ENCODE measurements around the gene DST.

DST gene

DNA sequence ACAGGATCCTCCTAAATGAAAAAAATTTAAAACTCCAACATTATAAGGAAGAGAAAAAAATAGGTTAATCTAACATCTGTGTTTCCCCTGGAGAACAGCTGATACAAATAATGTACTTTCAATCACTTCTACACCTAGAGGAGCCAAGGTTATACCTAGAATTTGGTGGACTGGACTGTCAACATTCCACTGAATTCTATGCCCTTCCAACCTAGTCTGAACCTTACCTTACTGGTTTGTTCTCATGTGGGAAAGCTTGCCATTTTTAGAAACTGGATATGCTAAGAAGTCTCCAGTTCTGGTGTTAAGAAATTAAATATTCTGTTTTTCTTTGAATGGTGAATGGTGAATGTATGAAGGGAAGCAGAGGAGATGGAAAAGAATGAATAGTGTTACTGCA, 162.4 kb downstream of the DST start:
- no peaks in the 10 kb centered on the region for H3K27me3 Mint-ChIP-seq
- no peaks in the 10 kb centered on the region for H3K4me1 Mint-ChIP-seq
- no peak overlapping the region for H3K27ac Mint-ChIP-seq
- H3K4me3 Mint-ChIP-seq: no peak overlapping the region
- ATAC-seq (no peak), DNase-seq (no peak)
- H3K36me3 Mint-ChIP-seq (ENCODE audit: low read depth): no peaks in the 10 kb centered on the region
- H3K9me3 Mint-ChIP-seq: peaks cover 4% of the 10 kb centered on the region

DNA sequence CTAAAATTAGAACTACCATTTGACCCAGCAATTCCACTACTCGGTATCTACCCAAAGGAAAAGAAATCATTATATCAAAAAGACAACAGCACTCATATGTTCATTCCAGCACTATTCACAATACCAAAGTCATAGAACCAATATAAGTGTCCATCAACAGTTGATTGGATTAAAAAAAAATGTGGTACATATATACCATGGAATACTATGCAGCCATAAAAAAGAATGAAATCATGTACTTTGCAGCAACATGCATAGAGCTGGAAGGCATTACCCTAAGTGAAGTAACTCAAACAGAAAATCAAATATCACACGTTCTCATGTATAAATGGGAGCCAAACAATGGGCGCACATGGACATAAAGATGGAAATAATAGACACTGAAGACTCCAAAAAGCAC, 163.3 kb downstream of the DST start:
- Mint-ChIP-seq H3K27ac (no peak overlapping the region), H3K4me1 (no peaks in the 10 kb centered on the region), H3K9me3 (peaks cover 4% of the 10 kb centered on the region), H3K4me3 (no peak overlapping the region), H3K27me3 (no peaks in the 10 kb centered on the region), H3K36me3 (ENCODE audit: low read depth) (no peaks in the 10 kb centered on the region)
- ATAC-seq (no peak), DNase-seq (no peak)

DNA sequence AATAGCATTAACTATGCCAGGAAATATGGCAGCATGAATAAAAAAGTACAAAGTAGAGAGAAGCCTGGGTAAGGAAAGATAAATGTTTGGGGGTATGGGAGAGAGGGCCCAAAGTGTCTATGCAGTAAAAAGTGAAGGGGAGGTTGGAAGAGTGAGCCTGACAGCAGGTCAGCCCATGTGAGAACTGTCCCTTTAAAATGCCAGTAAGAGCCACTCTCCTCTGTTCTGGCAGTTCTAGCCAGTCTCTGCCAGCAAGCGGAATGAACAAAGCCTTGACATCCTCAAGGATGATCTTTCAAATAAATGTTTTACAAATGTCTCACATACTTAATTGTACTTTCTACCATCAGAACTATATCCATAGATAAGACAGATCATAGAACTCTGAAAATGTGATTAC, 164.5 kb downstream of the DST start:
- Mint-ChIP-seq H3K9me3 (peaks cover 4% of the 10 kb centered on the region), H3K4me3 (no peak overlapping the region), H3K4me1 (no peaks in the 10 kb centered on the region), H3K27me3 (no peaks in the 10 kb centered on the region), H3K27ac (no peak overlapping the region), H3K36me3 (ENCODE audit: low read depth) (no peaks in the 10 kb centered on the region)
- ATAC-seq (no peak), DNase-seq (no peak)

DNA sequence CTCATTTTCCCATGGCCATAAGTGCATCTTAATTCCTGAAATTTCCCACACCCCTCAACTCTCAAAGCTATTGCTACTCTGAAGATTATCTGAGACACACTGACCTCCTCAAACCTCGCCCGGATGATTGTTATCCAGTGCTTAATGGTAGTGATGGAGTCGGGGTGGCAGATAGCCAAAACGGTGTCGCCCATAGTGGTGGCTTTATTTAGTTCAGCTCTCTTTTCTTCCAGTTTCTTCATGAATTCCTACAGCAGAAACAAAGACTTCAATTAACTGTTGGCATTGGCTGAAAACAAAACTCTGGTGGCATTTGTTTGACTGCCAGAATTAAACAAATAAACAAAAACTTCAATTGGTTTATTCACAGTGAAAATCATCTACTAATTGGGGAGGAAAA, 165.4 kb downstream of the DST start:
- H3K9me3 Mint-ChIP-seq: peaks cover 4% of the 10 kb centered on the region
- no peaks in the 10 kb centered on the region for H3K4me1 Mint-ChIP-seq
- no peak for DNase-seq

DNA sequence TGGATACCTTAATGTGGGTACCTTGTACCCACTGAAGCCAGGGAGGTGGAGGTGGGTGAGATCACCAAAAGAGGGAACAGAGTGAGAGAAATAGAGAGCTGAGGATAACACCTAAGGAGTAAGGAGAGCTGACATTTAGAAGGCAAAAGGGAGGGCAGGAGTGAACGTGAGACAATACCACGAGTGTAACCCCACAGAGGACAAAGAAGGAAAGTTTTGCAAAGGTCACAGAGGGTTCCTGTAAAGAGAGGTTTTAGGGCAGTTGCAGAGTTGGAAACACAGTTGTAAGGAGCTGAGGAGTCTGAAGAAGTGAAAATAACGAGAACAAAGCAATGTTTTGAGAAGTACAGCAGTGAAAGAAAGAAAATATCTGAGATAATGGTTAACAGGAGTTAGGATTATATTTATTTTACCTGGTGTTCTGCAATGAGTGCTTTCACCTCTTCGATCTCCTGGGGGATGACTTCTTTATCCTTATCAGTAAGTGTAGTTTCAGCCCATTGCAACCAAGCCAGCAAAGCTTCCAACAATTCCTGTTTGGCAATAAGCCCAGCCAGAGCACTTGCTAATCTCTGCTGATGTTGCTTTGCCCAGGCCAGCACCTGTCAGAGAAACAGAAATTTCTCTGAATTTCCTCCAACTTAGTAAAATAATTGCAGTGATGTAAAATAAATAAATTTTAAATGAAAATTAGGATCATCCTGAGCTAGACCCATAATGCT, 166.8 kb downstream of the DST start:
- DNase-seq (no peak), ATAC-seq (no peak)
- no peaks in the 10 kb centered on the region for H3K4me1 Mint-ChIP-seq
- no peaks in the 10 kb centered on the region for H3K27me3 Mint-ChIP-seq
- H3K4me3 Mint-ChIP-seq: no peak overlapping the region
- H3K36me3 Mint-ChIP-seq (ENCODE audit: low read depth): no peaks in the 10 kb centered on the region
- H3K9me3 Mint-ChIP-seq: peaks cover 4% of the 10 kb centered on the region
- H3K27ac Mint-ChIP-seq: no peak overlapping the region

More for the DNA sequence above, 165.4 kb downstream of the DST start:
- Mint-ChIP-seq H3K27ac (no peak overlapping the region), H3K27me3 (no peaks in the 10 kb centered on the region), H3K36me3 (ENCODE audit: low read depth) (no peaks in the 10 kb centered on the region), H3K4me3 (no peak overlapping the region)
- no peak for ATAC-seq

DNA sequence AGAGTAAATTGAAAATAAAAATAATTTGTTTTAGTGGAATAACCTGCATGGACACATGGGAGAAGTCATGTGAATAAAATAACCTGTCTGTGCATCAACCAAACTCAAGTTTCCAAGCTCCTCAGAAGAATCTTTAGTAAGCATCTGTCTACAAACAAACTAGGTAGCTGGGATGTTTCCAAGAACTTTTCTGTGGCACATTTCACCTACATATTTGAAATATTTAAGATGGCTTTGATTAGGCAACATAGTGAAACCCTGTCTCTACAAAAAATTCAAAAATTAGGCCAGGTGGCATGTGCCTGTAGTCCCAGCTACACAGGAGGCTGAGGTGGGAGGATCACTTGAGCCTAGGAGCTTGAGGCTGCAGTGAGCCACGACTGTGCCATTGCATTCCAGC, 168.2 kb downstream of the DST start:
- DNase-seq (no peak), ATAC-seq (no peak)
- Mint-ChIP-seq H3K4me3 (no peak overlapping the region), H3K27me3 (no peaks in the 10 kb centered on the region), H3K9me3 (peaks cover 3% of the 10 kb centered on the region), H3K36me3 (ENCODE audit: low read depth) (no peaks in the 10 kb centered on the region), H3K4me1 (no peaks in the 10 kb centered on the region), H3K27ac (no peak overlapping the region)

DNA sequence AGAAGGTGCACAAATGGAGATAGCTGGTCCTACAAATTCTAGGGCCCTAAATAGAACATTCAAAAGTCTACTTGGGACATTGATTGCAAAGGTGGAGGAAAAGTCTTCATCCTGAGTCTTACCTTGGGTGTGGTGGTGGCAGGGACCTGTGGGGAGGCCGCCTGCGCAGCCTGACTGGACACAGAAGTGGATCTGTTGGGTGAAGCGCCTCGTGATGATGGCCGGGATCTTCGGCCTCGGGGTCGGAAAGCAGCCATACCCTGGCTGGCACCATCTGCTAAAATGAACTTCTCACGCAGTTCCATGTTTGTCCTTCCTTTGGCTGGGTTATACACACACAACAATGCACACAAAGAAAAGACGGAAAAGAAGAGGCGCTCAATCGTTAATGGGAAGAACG, 179.2 kb downstream of the DST start:
- no peaks in the 10 kb centered on the region for H3K9me3 Mint-ChIP-seq
- DNase-seq: no peak
- H3K27ac Mint-ChIP-seq: no peak overlapping the region
- no peak overlapping the region for H3K4me3 Mint-ChIP-seq
- H3K27me3 Mint-ChIP-seq: no peaks in the 10 kb centered on the region
- no peaks in the 10 kb centered on the region for H3K4me1 Mint-ChIP-seq
- no peak for ATAC-seq
- H3K36me3 Mint-ChIP-seq (ENCODE audit: low read depth): no peaks in the 10 kb centered on the region

DNA sequence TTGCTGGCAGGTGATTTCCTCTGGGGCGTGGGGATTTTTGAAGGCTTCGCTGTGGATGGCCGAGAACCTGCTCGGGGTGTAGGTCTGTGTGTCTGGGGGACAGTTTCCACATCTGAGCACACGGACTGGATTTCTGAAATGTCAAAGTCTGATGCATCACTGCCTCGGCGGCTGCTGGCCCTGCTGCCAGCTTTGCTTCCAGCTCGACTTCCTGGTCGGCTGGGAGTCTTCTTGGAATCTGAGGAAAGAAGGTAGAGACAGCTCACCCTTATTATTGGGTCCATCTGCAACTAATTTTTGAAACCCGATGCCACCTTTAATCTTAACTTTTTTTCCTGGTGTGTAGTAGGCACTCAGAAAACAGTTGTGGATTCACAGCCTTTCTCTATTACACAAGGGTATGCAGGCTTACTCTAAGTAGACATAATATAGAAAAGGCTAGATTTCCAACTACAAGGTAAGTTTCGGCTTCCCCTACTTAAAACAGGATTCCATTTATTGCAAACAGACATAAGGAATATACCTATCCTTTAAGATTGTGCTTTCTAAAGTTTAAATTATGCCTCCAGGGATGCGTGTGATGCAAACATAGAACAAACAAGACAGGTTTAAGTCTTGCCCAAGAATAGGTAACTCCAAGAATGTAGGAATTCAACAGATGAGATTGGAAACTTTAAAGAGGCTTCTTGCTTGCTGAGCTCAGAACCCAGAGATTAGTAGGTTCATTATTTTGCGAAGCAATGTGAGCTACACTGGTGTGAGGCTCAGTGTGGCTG, 183.5 kb downstream of the DST start:
- Mint-ChIP-seq H3K9me3 (no peaks in the 10 kb centered on the region), H3K27me3 (no peaks in the 10 kb centered on the region), H3K36me3 (ENCODE audit: low read depth) (no peaks in the 10 kb centered on the region), H3K4me3 (no peak overlapping the region), H3K4me1 (no peaks in the 10 kb centered on the region), H3K27ac (no peak overlapping the region)
- ATAC-seq (no peak), DNase-seq (no peak)

DNA sequence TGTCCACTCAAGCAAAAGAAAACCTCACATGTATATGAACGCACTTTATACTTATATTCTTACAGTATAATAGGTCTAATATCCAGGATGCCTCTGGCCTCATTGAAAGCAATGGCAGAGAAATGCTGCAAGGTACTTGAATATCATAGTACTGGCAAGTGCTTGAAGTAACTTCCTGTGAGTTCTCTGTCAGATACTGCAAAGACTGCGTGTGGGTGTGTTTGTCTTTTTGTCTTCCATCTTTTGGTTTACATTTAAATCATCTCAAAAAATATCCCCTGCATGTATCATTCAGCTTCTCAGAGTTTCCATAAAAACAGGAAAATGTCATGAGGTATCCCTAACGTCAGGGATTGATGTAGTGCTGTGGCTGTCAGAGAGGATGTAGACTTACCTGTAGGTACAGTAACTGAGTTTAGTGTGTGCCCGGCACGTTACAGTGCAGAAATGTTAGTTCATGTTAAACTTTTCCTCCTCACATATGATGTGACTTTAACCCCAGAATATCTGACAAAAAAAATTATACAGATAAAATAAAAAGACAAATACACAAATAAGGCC, 184.3 kb downstream of the DST start:
- Mint-ChIP-seq H3K9me3 (no peaks in the 10 kb centered on the region), H3K27ac (no peak overlapping the region), H3K4me3 (no peak overlapping the region)

DNA sequence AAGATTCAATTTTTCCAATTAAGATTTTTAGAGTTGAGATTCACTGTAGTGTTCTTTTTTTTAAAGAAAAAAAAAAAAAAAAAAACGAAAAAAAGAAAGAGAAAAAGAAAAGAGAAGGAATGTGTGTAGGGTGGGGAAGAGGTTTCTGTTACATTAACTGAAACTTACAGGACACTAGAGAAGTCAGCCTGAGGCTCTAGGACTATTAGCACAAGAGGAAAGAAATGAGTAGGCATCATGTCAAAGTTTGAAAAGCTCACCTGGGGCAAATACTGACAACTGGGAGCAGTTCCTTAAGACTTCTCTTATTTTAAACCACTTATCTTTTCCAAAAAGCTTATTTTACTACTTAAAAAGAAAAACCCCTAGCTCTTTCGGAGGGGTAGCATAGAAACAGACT, 185.9 kb downstream of the DST start:
- H3K9me3 Mint-ChIP-seq: no peaks in the 10 kb centered on the region
- no peak overlapping the region for H3K27ac Mint-ChIP-seq
- no peaks in the 10 kb centered on the region for H3K27me3 Mint-ChIP-seq
- no peaks in the 10 kb centered on the region for H3K36me3 Mint-ChIP-seq (ENCODE audit: low read depth)
- ATAC-seq: no peak
- H3K4me1 Mint-ChIP-seq: no peaks in the 10 kb centered on the region
- no peak overlapping the region for H3K4me3 Mint-ChIP-seq
- no peak for DNase-seq

More for the DNA sequence above, 184.3 kb downstream of the DST start:
- ATAC-seq (peak; percentile 61), DNase-seq (no peak)
- Mint-ChIP-seq H3K27me3 (no peaks in the 10 kb centered on the region), H3K36me3 (ENCODE audit: low read depth) (no peaks in the 10 kb centered on the region), H3K4me1 (no peaks in the 10 kb centered on the region)

DNA sequence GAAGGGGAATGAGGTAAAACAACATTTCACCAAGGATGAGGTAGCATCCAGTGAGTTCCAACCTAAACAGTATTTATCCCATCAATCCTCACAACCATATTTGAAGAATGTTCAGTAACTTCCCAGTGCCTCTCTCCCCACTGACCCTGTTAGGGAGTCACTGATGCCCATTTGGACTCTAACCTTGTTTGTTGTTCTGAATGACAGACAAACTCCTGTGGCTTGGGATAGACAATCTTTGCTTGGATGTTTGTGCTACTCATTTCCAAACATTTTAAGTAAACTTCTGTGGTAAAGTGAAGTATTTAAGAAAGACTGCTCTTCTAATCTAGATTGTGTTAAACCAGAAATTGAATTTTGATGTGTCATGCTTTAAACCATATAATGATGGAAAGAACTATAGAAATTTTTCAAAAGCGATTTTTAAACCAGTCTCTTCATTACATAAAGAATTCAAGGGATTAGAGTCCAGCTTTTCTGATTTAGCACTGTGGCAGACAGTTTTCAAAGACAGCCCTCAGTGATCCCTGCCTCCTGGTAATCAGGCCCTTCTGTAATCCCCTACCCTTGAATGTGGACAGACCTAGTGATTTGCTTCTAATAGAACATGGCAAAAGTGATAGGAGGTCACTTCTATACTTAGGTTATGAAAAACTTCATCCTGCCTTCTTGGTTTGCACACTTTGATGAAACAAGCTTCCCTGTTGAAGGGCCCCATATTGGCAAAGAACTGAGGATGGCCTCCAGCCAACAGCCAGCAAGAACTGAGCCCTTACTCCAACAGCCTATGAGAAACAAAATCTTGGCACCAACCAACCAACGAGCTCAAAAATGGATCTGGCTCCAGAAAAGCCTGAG, 191.6 kb downstream of the DST start:
- Mint-ChIP-seq H3K9me3 (no peaks in the 10 kb centered on the region), H3K4me3 (no peak overlapping the region), H3K27ac (no peak overlapping the region), H3K36me3 (ENCODE audit: low read depth) (no peaks in the 10 kb centered on the region), H3K4me1 (no peaks in the 10 kb centered on the region), H3K27me3 (no peaks in the 10 kb centered on the region)
- no peak for ATAC-seq
- no peak for DNase-seq

DNA sequence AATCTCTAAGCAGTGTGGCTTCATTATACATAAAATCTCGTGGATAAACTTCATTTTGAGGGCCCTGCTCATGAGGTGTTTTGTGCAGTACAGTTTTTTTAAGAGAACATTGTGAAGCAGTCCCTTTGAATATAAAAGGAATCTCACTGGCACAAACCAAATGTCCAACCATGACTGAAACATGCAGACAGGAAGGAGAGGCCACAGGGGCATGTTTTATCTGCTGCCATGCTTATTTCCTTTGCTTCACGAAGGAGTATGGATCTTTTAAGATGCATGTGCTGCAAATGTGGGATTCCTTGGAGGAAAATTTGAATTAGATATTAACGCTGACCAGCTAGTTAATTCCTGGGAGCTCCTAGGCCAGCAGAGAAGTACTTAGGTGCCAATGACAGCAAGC, 192.3 kb downstream of the DST start:
- DNase-seq: no peak
- Mint-ChIP-seq H3K4me1 (no peaks in the 10 kb centered on the region), H3K27ac (no peak overlapping the region), H3K27me3 (no peaks in the 10 kb centered on the region), H3K4me3 (no peak overlapping the region), H3K36me3 (ENCODE audit: low read depth) (no peaks in the 10 kb centered on the region), H3K9me3 (no peaks in the 10 kb centered on the region)
- ATAC-seq: no peak

DNA sequence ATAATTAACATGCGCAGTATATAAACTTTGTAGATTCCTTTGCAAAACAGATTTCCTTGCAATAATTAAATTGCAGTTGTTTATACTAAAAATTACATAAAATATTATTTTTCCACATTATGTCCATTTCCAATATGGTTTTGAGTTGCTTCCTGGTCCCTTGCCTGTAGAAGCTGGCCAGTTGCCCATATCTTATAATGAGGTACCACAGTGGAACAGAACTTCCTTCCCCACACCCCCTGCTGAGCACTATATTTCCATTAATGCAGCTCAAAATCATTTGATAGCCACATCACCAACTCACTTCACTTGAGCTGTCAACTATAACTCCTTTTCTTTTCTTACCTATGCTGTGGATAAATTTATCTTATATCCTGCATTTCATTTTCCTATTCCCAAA, 194.6 kb downstream of the DST start:
- Mint-ChIP-seq H3K27ac (no peak overlapping the region), H3K36me3 (ENCODE audit: low read depth) (no peaks in the 10 kb centered on the region), H3K9me3 (peaks cover 2% of the 10 kb centered on the region), H3K4me3 (no peak overlapping the region), H3K4me1 (no peaks in the 10 kb centered on the region), H3K27me3 (no peaks in the 10 kb centered on the region)
- no peak for DNase-seq
- ATAC-seq: no peak

DNA sequence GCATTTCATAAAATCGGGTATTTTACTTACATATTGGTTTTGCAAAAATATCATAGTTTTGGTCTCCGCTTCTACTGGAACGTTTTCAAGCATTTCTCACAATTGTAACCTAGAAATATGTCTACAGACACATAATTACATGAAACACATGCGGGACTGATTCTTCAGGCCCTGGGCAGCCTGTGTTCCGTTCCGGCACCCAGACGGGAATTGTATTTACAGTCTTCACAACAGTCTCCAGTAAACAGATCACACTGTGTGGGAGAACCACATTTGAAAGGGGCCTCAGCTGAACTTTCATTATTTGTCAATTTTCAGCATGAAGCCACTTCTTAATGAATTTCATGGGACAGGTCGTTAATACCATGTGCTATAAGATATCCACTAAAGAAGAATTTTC, 196.9 kb downstream of the DST start:
- H3K4me3 Mint-ChIP-seq: no peak overlapping the region
- DNase-seq: no peak

More for the DNA sequence above, 196.9 kb downstream of the DST start:
- H3K4me1 Mint-ChIP-seq: no peaks in the 10 kb centered on the region
- no peaks in the 10 kb centered on the region for H3K36me3 Mint-ChIP-seq (ENCODE audit: low read depth)
- no peak for ATAC-seq
- H3K27ac Mint-ChIP-seq: no peak overlapping the region
- H3K9me3 Mint-ChIP-seq: peaks cover 3% of the 10 kb centered on the region
- no peaks in the 10 kb centered on the region for H3K27me3 Mint-ChIP-seq

Data from activated naive CD8-positive, alpha-beta T cell treated with anti-CD3 and anti-CD28 coated beads, Interleukin-2, amount 50 U/mL, for 24 hours (primary cell).